Mesothelial cell of epicardium (in vitro differentiated cells): ENCODE results near the gene TMEM225B. TPM values are rescaled to one million over a fixed set of nuclear protein-coding genes. Genes with fewer than 3 reads are reported as not detected.
A peak's percentile ranks its signal among the peaks of the same experiment; 100 is the strongest.

Source experiments
- DNase-seq, 2 experiments: peaks; one replicate each; pipeline ENCODE4 v3.0.0; 2021; ENCODE audit warnings: low spot score in 2 of 2; ENCODE audit not compliant: unreplicated experiment in 2 of 2
- H3K27ac Mint-ChIP-seq: 2 replicates; pipeline ENCODE4 v1.8.0; 2021; ENCODE audit warnings: mixed read lengths
- H3K27me3 Mint-ChIP-seq: 2 replicates; pipeline ENCODE4 v1.8.0; 2021; ENCODE audit warnings: low read depth, mixed read lengths
- H3K36me3 Mint-ChIP-seq: 2 replicates; pipeline ENCODE4 v1.8.0; 2021; ENCODE audit warnings: mixed read lengths
- H3K4me1 Mint-ChIP-seq: 2 replicates; pipeline ENCODE4 v1.8.0; 2021; ENCODE audit warnings: mixed read lengths
- H3K4me3 Mint-ChIP-seq: 2 replicates; pipeline ENCODE4 v1.8.0; 2021; ENCODE audit warnings: mild to moderate bottlenecking, moderate library complexity, mixed read lengths
- H3K9me3 Mint-ChIP-seq: 2 replicates; pipeline ENCODE4 v1.8.0; 2021; ENCODE audit warnings: mixed read lengths
- CTCF ChIP-seq: fragments of 200-600 bp; sonication (generic); IDR thresholded peaks from one replicate; pipeline ENCODE4 v1.5.0; 2021; ENCODE audit warnings: antibody characterized with exemption; ENCODE audit not compliant: unreplicated experiment
- total RNA-seq: library from RNA; stranded (reverse); gene quantifications from 3 replicates; pipeline ENCODE4 v1.2.1, GENCODE V29; 2021

Gene TMEM225B
- total RNA-seq, 1 donor from 2014 or later, result 2.5 TPM

GRCh38 chr7:99606531-99606930 is 8.5 kb downstream of the TMEM225B start:
- Mint-ChIP-seq H3K27me3 (peaks cover 11% of the 10 kb centered on the region), H3K4me1 (no peaks in the 10 kb centered on the region), H3K27ac (no peak overlapping the region), H3K36me3 (no peaks in the 10 kb centered on the region), H3K9me3 (no peaks in the 10 kb centered on the region), H3K4me3 (no peak overlapping the region)
- DNase-seq, result no peak
- TF ChIP-seq CTCF, result no peak

GRCh38 chr7:99607548-99607947 is 9.5 kb downstream of the TMEM225B start:
- no peak for TF ChIP-seq CTCF
- Mint-ChIP-seq H3K4me3 (no peak overlapping the region), H3K9me3 (no peaks in the 10 kb centered on the region), H3K27me3 (peaks cover 11% of the 10 kb centered on the region), H3K36me3 (no peaks in the 10 kb centered on the region), H3K4me1 (no peaks in the 10 kb centered on the region), H3K27ac (no peak overlapping the region)
- DNase-seq, result no peak

- H3K4me1 Mint-ChIP-seq, result peaks cover 23% of the 10 kb centered on the region
- no peak for DNase-seq
- peaks cover 3% of the 10 kb centered on the region for H3K36me3 Mint-ChIP-seq
- no peak overlapping the region for H3K4me3 Mint-ChIP-seq
- H3K27ac Mint-ChIP-seq, result no peak overlapping the region
- no peak for TF ChIP-seq CTCF
- peaks cover 8% of the 10 kb centered on the region for H3K27me3 Mint-ChIP-seq
- H3K9me3 Mint-ChIP-seq, result no peaks in the 10 kb centered on the region
These were observed 16.4 kb downstream of the TMEM225B start for GRCh38 chr7:99614495-99614894.

- H3K4me3 Mint-ChIP-seq, result peak overlapping the region; percentile 95
- peaks cover 10% of the 10 kb centered on the region for H3K36me3 Mint-ChIP-seq
- peaks cover 23% of the 10 kb centered on the region for H3K4me1 Mint-ChIP-seq
- H3K9me3 Mint-ChIP-seq, result no peaks in the 10 kb centered on the region
- H3K27me3 Mint-ChIP-seq, result no peaks in the 10 kb centered on the region
- TF ChIP-seq CTCF, result no peak
- no peak overlapping the region for H3K27ac Mint-ChIP-seq
- DNase-seq, result no peak
These were observed 17.9 kb downstream of the TMEM225B start for GRCh38 chr7:99615989-99616358.

GRCh38 chr7:99616359-99617191 is 18.5 kb downstream of the TMEM225B start, which contains the start of gene ZSCAN25:
TSS of gene ZSCAN25 (plus strand) at chr7:99616946. CDS start at chr7:99619607, 2,661 bp downstream.
- Mint-ChIP-seq H3K9me3 (no peaks in the 10 kb centered on the region), H3K4me3 (peak within 1 kb of the TSS; percentile 95), H3K4me1 (peaks cover 23% of the 10 kb centered on the region), H3K27ac (peak within 1 kb of the TSS; percentile 92), H3K36me3 (peaks cover 14% of the 10 kb centered on the region), H3K27me3 (no peaks in the 10 kb centered on the region)
- TF ChIP-seq CTCF, result no peak
- peak; percentile 62 to 88 for DNase-seq
